ENCODE measurements around the gene CYTH1.

Gene CYTH1

GRCh38 chr17:78655251-78655940 lies 126.7 kb downstream of the CYTH1 start:
- no peak for TF ChIP-seq CTCF (IDR thresholded peaks at IDR 0.05; ENCODE audit: low read depth, low read length, missing control alignments)
- DNase-seq (ENCODE audit: extremely low read depth, low read depth): no peak
- no peak overlapping the region for H3K4me3 ChIP-seq (replicated peaks; ENCODE audit: low read depth, low read length)

GRCh38 chr17:78654325-78654724 lies 127.7 kb downstream of the CYTH1 start:
- no peak overlapping the region for H3K4me3 ChIP-seq (replicated peaks; ENCODE audit: low read depth, low read length)
- no peak for TF ChIP-seq CTCF (IDR thresholded peaks at IDR 0.05; ENCODE audit: low read depth, low read length, missing control alignments)
- no peak for DNase-seq (ENCODE audit: extremely low read depth, low read depth)

- no peak overlapping the region for H3K4me3 ChIP-seq (replicated peaks; ENCODE audit: low read depth, low read length)
- DNase-seq (ENCODE audit: extremely low read depth, low read depth): no peak
- TF ChIP-seq CTCF (IDR thresholded peaks at IDR 0.05; ENCODE audit: low read depth, low read length, missing control alignments): no peak
Observed at GRCh38 chr17:78653382-78653781, 128.7 kb downstream of the CYTH1 start.

- no peak for TF ChIP-seq CTCF (IDR thresholded peaks at IDR 0.05; ENCODE audit: low read depth, low read length, missing control alignments)
- no peak for DNase-seq (ENCODE audit: extremely low read depth, low read depth)
- H3K4me3 ChIP-seq (replicated peaks; ENCODE audit: low read depth, low read length): no peak overlapping the region
Observed at GRCh38 chr17:78652913-78653312, 129.2 kb downstream of the CYTH1 start.

GRCh38 chr17:78652024-78652423 lies 130.0 kb downstream of the CYTH1 start:
- no peak for TF ChIP-seq CTCF (IDR thresholded peaks at IDR 0.05; ENCODE audit: low read depth, low read length, missing control alignments)
- no peak overlapping the region for H3K4me3 ChIP-seq (replicated peaks; ENCODE audit: low read depth, low read length)
- DNase-seq (ENCODE audit: extremely low read depth, low read depth): no peak

GRCh38 chr17:78651554-78651953 lies 130.5 kb downstream of the CYTH1 start:
- no peak overlapping the region for H3K4me3 ChIP-seq (replicated peaks; ENCODE audit: low read depth, low read length)
- TF ChIP-seq CTCF (IDR thresholded peaks at IDR 0.05; ENCODE audit: low read depth, low read length, missing control alignments): no peak
- DNase-seq (ENCODE audit: extremely low read depth, low read depth): no peak
